Renal pelvis (tissue), 4 donors: Measurements from ENCODE around the gene CYTH2. TPM values are rescaled to one million over a fixed set of nuclear protein-coding genes. Genes with fewer than 3 reads are reported as not detected.
"Not testable (repeated sequence)": the region's sequence is repeated elsewhere in the genome, so short reads cannot be mapped to it uniquely, and the experiment has no call there.

Experiments
- DNase-seq: peaks from one replicate; pipeline ENCODE4 v3.0.0-alpha.2; 2013
- polyA plus RNA-seq, 3 donors: library from polyadenylated mRNA; unstranded; fragments of 120-200 nt; gene quantifications; one replicate each; pipeline ENCODE4 v1.2.1, GENCODE V29; 2013; ENCODE audit not compliant: insufficient read length in 3 of 3

Gene CYTH2
- polyA plus RNA-seq, 3 donors, result 88.1 to 115 (median 110) TPM

GRCh38 chr19:48509467-48510194 lies 40.5 kb downstream of the CYTH2 start:
- DNase-seq, result no peak

- DNase-seq, result no peak
Measured at GRCh38 chr19:48510421-48511268, 41.5 kb downstream of the CYTH2 start.

- no peak for DNase-seq
Measured at GRCh38 chr19:48511321-48511731, 42.2 kb downstream of the CYTH2 start.

GRCh38 chr19:48511800-48512503 lies 42.8 kb downstream of the CYTH2 start, which contains the start of gene LMTK3:
TSS of gene LMTK3 (minus strand) at chr19:48511835. CDS start at chr19:48511576, 259 bp downstream.
- no peak for DNase-seq

GRCh38 chr19:48512504-48513288 lies 43.5 kb downstream of the CYTH2 start:
- no peak for DNase-seq

GRCh38 chr19:48513289-48514122 lies 44.3 kb downstream of the CYTH2 start:
- DNase-seq, result peak; percentile 64

GRCh38 chr19:48514123-48514458 lies 44.9 kb downstream of the CYTH2 start:
- no peak for DNase-seq

GRCh38 chr19:48516536-48516935 lies 47.4 kb downstream of the CYTH2 start:
- no peak for DNase-seq

- DNase-seq, result no peak
Measured at GRCh38 chr19:48518207-48518606, 49.0 kb downstream of the CYTH2 start.

GRCh38 chr19:48519426-48519825 lies 50.3 kb downstream of the CYTH2 start:
- DNase-seq, result not testable (repeated sequence)

GRCh38 chr19:48520134-48520533 lies 51.0 kb downstream of the CYTH2 start:
- DNase-seq, result no peak

GRCh38 chr19:48524221-48524620 lies 55.1 kb downstream of the CYTH2 start:
- DNase-seq, result no peak

GRCh38 chr19:48524732-48525131 lies 55.6 kb downstream of the CYTH2 start:
- no peak for DNase-seq

- DNase-seq, result no peak
Measured at GRCh38 chr19:48529156-48529555, 60.0 kb downstream of the CYTH2 start.

- no peak for DNase-seq
Measured at GRCh38 chr19:48530066-48530720, 61.0 kb downstream of the CYTH2 start.

GRCh38 chr19:48530770-48531169 lies 61.6 kb downstream of the CYTH2 start:
- DNase-seq, result no peak
